Activated B cell treated with CpG ODN at 0.5 μM for 24 hours (primary cell): ENCODE measurements around the gene ETNPPL. TPM values are rescaled to one million over a fixed set of nuclear protein-coding genes. Genes with fewer than 3 reads are reported as not detected.

Experiments used
- ATAC-seq: fragments of 200-7000 bp; cut with Tn5 transposase; one replicate; pipeline ENCODE4 v1.10.0; 2021; ENCODE audit warnings: low read depth, mild to moderate bottlenecking, moderate library complexity
- CTCF ChIA-PET: fragments of 350-600 bp; sonication (Branson Sonifier 250); formaldehyde crosslinking; loops from one replicate; lab custom pipeline; 2021; ENCODE audit warnings: antibody characterized with exemption; lab: Charles Lee
- POLR2A ChIA-PET: fragments of 350-600 bp; sonication (Branson Sonifier 250); formaldehyde crosslinking; loops from one replicate; lab custom pipeline; 2021; ENCODE audit warnings: antibody characterized with exemption; lab: Charles Lee
- DNase-seq: peaks from one replicate; pipeline ENCODE4 v3.0.0; 2022
- H3K27ac Mint-ChIP-seq: one replicate; pipeline ENCODE4 v1.8.0; 2020; ENCODE audit warnings: mixed read lengths
- H3K27me3 Mint-ChIP-seq: one replicate; pipeline ENCODE4 v1.8.0; 2021; ENCODE audit warnings: mixed read lengths
- H3K36me3 Mint-ChIP-seq: one replicate; pipeline ENCODE4 v1.8.0; 2021; ENCODE audit warnings: low read depth, mixed read lengths
- H3K4me1 Mint-ChIP-seq: one replicate; pipeline ENCODE4 v1.8.0; 2021; ENCODE audit warnings: mixed read lengths
- H3K4me3 Mint-ChIP-seq: one replicate; pipeline ENCODE4 v1.8.0; 2020; ENCODE audit warnings: mild to moderate bottlenecking, mixed read lengths
- H3K9me3 Mint-ChIP-seq: one replicate; pipeline ENCODE4 v1.8.0; 2020; ENCODE audit warnings: mixed read lengths
- intact Hi-C: fragments of 100-400 bp; cut with micrococcal nuclease; formaldehyde crosslinking; loops from one replicate; pipeline ENCODE4 v1.15.1; 2024
- total RNA-seq: library from RNA; stranded (reverse); gene quantifications from 2 replicates; pipeline ENCODE4 v1.2.3, GENCODE V29; 2022
- TF ChIP-seq, protein P1 (sequence below): fragments of 200-600 bp; IDR thresholded peaks from one replicate; pipeline ENCODE4 v1.8.0; 2022; ENCODE audit warnings: antibody characterized with exemption, mild to moderate bottlenecking

Gene ETNPPL
- total RNA-seq, 1 donor from 2014 or later: not detected

GRCh38 chr4:108695062-108695461 is 67.8 kb downstream of the ETNPPL start:
- ATAC-seq (no peak), DNase-seq (no peak)
- Mint-ChIP-seq H3K4me1 (no peaks in the 10 kb centered on the region), H3K9me3 (no peaks in the 10 kb centered on the region), H3K27me3 (no peaks in the 10 kb centered on the region), H3K27ac (no peak overlapping the region), H3K4me3 (no peak overlapping the region), H3K36me3 (no peaks in the 10 kb centered on the region)
- intact Hi-C loops: no loop called here
- CTCF ChIA-PET: no interaction called here
- POLR2A ChIA-PET: no interaction called here
- TF ChIP-seq, protein P1, sequence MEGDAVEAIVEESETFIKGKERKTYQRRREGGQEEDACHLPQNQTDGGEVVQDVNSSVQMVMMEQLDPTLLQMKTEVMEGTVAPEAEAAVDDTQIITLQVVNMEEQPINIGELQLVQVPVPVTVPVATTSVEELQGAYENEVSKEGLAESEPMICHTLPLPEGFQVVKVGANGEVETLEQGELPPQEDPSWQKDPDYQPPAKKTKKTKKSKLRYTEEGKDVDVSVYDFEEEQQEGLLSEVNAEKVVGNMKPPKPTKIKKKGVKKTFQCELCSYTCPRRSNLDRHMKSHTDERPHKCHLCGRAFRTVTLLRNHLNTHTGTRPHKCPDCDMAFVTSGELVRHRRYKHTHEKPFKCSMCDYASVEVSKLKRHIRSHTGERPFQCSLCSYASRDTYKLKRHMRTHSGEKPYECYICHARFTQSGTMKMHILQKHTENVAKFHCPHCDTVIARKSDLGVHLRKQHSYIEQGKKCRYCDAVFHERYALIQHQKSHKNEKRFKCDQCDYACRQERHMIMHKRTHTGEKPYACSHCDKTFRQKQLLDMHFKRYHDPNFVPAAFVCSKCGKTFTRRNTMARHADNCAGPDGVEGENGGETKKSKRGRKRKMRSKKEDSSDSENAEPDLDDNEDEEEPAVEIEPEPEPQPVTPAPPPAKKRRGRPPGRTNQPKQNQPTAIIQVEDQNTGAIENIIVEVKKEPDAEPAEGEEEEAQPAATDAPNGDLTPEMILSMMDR: no peak

GRCh38 chr4:108694423-108694822 is 68.4 kb downstream of the ETNPPL start:
- H3K4me1 Mint-ChIP-seq: no peaks in the 10 kb centered on the region
- no peaks in the 10 kb centered on the region for H3K9me3 Mint-ChIP-seq
- intact Hi-C loops: no loop called here
- DNase-seq (no peak), ATAC-seq (no peak)
- POLR2A ChIA-PET: no interaction called here
- CTCF ChIA-PET: no interaction called here
- H3K4me3 Mint-ChIP-seq: no peak overlapping the region
- TF ChIP-seq, protein P1: no peak
- H3K27me3 Mint-ChIP-seq: no peaks in the 10 kb centered on the region
- no peaks in the 10 kb centered on the region for H3K36me3 Mint-ChIP-seq
- no peak overlapping the region for H3K27ac Mint-ChIP-seq

GRCh38 chr4:108693819-108694218 is 69.0 kb downstream of the ETNPPL start:
- ChIA-PET POLR2A (no interaction called here), CTCF (no interaction called here)
- DNase-seq (no peak), ATAC-seq (no peak)
- H3K27ac Mint-ChIP-seq: no peak overlapping the region
- no peak overlapping the region for H3K4me3 Mint-ChIP-seq
- no peaks in the 10 kb centered on the region for H3K36me3 Mint-ChIP-seq
- intact Hi-C loops: no loop called here
- TF ChIP-seq, protein P1: no peak
- H3K27me3 Mint-ChIP-seq: no peaks in the 10 kb centered on the region
- H3K9me3 Mint-ChIP-seq: no peaks in the 10 kb centered on the region
- H3K4me1 Mint-ChIP-seq: no peaks in the 10 kb centered on the region

DNA sequence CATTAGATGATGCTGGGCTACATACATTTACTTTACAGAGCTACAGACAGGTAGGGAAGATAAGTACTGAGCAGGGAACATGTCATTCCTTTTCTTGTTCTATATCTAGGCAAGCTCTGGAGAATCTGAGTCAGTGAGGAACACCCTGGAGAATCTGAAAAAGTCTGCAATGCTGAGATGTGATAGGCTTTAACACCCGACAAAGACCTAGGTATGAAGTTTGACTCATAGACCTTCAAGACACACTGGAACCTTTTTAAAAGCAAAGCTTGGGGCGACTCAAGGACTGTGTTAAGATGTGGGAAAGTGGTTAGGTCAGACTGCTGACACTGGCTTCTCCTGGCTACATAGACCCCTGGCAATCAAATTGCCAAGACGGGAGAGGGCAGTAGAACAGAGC is 69.6 kb downstream of the ETNPPL start:
- H3K27ac Mint-ChIP-seq: no peak overlapping the region
- TF ChIP-seq, protein P1: no peak
- ChIA-PET CTCF (no interaction called here), POLR2A (no interaction called here)
- no peaks in the 10 kb centered on the region for H3K36me3 Mint-ChIP-seq
- no peak for DNase-seq
- ATAC-seq: no peak
- no peaks in the 10 kb centered on the region for H3K4me1 Mint-ChIP-seq
- H3K4me3 Mint-ChIP-seq: no peak overlapping the region
- H3K27me3 Mint-ChIP-seq: no peaks in the 10 kb centered on the region
- no peaks in the 10 kb centered on the region for H3K9me3 Mint-ChIP-seq
- intact Hi-C loops: no loop called here

Other genes with a start within 250 kb of the ETNPPL start
- 2,310 and 2,662 TPM in 2 replicates for gene RPL34, start 142.5 kb downstream of the ETNPPL start, total RNA-seq
- 56.7 and 60.1 TPM in 2 replicates for gene OSTC, start 112.5 kb downstream of the ETNPPL start, total RNA-seq